Mucosa of descending colon (tissue), 3 donors: Measurements from ENCODE around the gene PCF11. TPM values are rescaled to one million over a fixed set of nuclear protein-coding genes. Genes with fewer than 3 reads are reported as not detected.

Experiments used
- ATAC-seq: fragments of 200-7000 bp; cut with Tn5 transposase; one replicate; pipeline ENCODE4 v1.9.1; 2020; ENCODE audit warnings: mild to moderate bottlenecking, moderate library complexity
- DNase-seq, 3 donors: peaks; one replicate each; pipeline ENCODE4 v3.0.0-alpha.2; 2020
- H3K36me3 ChIP-seq: fragments of 200-600 bp; one replicate; pipeline ENCODE4 v1.8.0; 2021; ENCODE audit warnings: low read depth, mild to moderate bottlenecking
- H3K4me1 ChIP-seq: fragments of 200-600 bp; one replicate; pipeline ENCODE4 v1.8.0; 2021; ENCODE audit warnings: low read depth, mild to moderate bottlenecking
- H3K4me3 ChIP-seq: fragments of 200-600 bp; one replicate; pipeline ENCODE4 v1.8.0; 2021; ENCODE audit warnings: mild to moderate bottlenecking
- H3K9me3 ChIP-seq: fragments of 200-600 bp; one replicate; pipeline ENCODE4 v1.8.0; 2021; ENCODE audit warnings: mild to moderate bottlenecking
- intact Hi-C, 2 donors: fragments of 100-400 bp; cut with DNase I in 1 of 2; cut with micrococcal nuclease in 1 of 2; formaldehyde crosslinking; loops; one replicate each; pipeline versions ENCODE4 v1.11.0 to v1.11.1; 2022; cut with DNase I, micrococcal nuclease
- total RNA-seq, 3 donors: library from RNA; stranded (reverse); fragmentation: NEBNext Ultra II Directional in 2 of 3; extraction: Animal tissue kit (Norgen Biotek cat#: 25700) in 2 of 3; gene quantifications; one replicate each; pipeline versions ENCODE4 v1.2.1 to v1.2.4, GENCODE V29; 2021 to 2023
- TF ChIP-seq, protein P1 (sequence below): fragments of 200-600 bp; IDR thresholded peaks from one replicate; pipeline ENCODE4 v1.8.0; 2022; ENCODE audit warnings: antibody characterized with exemption, mild to moderate bottlenecking
- donor health status: DM: no; HTN: no; CAD: no; lungs with moderate emphysema.
- donor health status: DM: no; HTN: no; CAD: no.
- donor health status: DM: no; HTN: yes; CAD: no.

Gene PCF11
- total RNA-seq, 3 donors from 2014 or later = 57.2 to 60.5 (median 58.7) TPM

DNA sequence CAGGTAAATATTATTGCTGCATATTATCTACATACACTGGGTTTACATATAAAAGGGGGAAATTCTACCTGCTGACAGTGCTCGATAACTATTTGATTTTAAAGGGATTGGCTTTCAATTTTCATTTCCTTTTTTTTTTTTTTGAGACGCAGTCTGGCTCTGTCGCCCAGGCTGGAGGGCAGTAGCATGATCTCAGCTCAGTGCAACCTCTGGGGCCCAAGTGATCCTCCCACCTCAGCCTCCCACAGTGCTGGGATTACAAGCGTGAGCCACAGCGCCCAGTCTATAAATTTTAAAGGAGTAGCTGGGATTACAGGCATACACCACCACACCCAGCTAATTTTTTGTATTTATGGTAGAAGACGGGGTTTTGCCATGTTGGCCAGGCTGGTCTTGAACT is 3.2 kb upstream of the PCF11 start:
- DNase-seq (no peak), ATAC-seq (no peak)
- TF ChIP-seq, protein P1, sequence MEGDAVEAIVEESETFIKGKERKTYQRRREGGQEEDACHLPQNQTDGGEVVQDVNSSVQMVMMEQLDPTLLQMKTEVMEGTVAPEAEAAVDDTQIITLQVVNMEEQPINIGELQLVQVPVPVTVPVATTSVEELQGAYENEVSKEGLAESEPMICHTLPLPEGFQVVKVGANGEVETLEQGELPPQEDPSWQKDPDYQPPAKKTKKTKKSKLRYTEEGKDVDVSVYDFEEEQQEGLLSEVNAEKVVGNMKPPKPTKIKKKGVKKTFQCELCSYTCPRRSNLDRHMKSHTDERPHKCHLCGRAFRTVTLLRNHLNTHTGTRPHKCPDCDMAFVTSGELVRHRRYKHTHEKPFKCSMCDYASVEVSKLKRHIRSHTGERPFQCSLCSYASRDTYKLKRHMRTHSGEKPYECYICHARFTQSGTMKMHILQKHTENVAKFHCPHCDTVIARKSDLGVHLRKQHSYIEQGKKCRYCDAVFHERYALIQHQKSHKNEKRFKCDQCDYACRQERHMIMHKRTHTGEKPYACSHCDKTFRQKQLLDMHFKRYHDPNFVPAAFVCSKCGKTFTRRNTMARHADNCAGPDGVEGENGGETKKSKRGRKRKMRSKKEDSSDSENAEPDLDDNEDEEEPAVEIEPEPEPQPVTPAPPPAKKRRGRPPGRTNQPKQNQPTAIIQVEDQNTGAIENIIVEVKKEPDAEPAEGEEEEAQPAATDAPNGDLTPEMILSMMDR = no peak
- Histone ChIP-seq H3K4me3 (no peak overlapping the region), H3K9me3 (no peaks in the 10 kb centered on the region), H3K36me3 (no peaks in the 10 kb centered on the region), H3K4me1 (no peaks in the 10 kb centered on the region)
- intact Hi-C loops = no loop called here

- TF ChIP-seq, protein P1 = no peak
- H3K9me3 ChIP-seq = no peaks in the 10 kb centered on the region
- ATAC-seq (peak; percentile 91), DNase-seq (peak in 1 of 3 donors; percentile 99)
- intact Hi-C loops = loop anchor here in 1 of 2 donors (5.0 kb wide), 1 partner anchor 79 kb away; no protein-coding TSS in a partner anchor
- peak overlapping the region; percentile 89 for H3K4me3 ChIP-seq
- H3K36me3 ChIP-seq = no peaks in the 10 kb centered on the region
- no peaks in the 10 kb centered on the region for H3K4me1 ChIP-seq
These were observed 561 bp upstream of the PCF11 start for GRCh38 chr11:83156144-83156995.

GRCh38 chr11:83157594-83158356 is 844 bp downstream of the PCF11 start:
- DNase-seq (peak; percentile 67 to 72 (median 70)), ATAC-seq (peak; percentile 37)
- Histone ChIP-seq H3K4me1 (peaks cover 6% of the 10 kb centered on the region), H3K36me3 (no peaks in the 10 kb centered on the region), H3K4me3 (peak overlapping the region; percentile 89), H3K9me3 (no peaks in the 10 kb centered on the region)
- TF ChIP-seq, protein P1 = no peak
- intact Hi-C loops = loop anchor here in 1 of 2 donors (5.0 kb wide), 1 partner anchor 80 kb away; no protein-coding TSS in a partner anchor

DNA sequence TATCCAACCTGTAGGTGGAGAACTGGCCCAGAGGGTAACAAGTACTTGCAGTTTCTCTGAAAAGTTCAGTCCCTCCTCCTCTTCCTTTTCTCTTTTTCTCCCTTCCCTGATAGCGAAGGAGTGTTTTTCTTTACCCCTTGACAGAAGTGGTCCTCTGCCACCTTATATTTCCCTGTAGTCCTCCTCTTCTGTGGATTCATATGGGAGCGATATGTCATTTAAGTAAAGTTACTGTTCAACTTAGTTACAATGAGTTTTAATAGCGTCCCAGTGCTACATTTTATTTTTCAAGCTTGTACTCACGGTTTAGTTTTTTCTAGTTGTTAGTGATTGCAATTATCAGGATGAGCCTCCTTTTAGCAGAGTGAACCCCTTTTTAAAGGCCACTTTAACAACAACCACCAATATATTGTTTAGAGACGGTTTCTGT is 1.4 kb downstream of the PCF11 start:
- Histone ChIP-seq H3K36me3 (no peaks in the 10 kb centered on the region), H3K4me3 (peak overlapping the region; percentile 89), H3K9me3 (no peaks in the 10 kb centered on the region), H3K4me1 (peaks cover 8% of the 10 kb centered on the region)
- DNase-seq (no peak), ATAC-seq (no peak)
- intact Hi-C loops = loop anchor here in 1 of 2 donors (5.0 kb wide), 1 partner anchor 81 kb away; no protein-coding TSS in a partner anchor
- TF ChIP-seq, protein P1 = no peak

- H3K4me1 ChIP-seq = peaks cover 8% of the 10 kb centered on the region
- ATAC-seq (no peak), DNase-seq (no peak)
- intact Hi-C loops = loop anchor here in 1 of 2 donors (5.0 kb wide), 1 partner anchor 82 kb away; no protein-coding TSS in a partner anchor
- TF ChIP-seq, protein P1 = no peak
- no peaks in the 10 kb centered on the region for H3K36me3 ChIP-seq
- no peak overlapping the region for H3K4me3 ChIP-seq
- no peaks in the 10 kb centered on the region for H3K9me3 ChIP-seq
These were observed 2.3 kb downstream of the PCF11 start for GRCh38 chr11:83158965-83159901.
